A549 treated with dexamethasone at 1 μM for 4 hours (cell line): ENCODE results near the gene HERC5. TPM values are rescaled to one million over a fixed set of nuclear protein-coding genes. Genes with fewer than 3 reads are reported as not detected.

Experiments used
- total RNA-seq: library from RNA; stranded (reverse); fragments of 200-300 nt; extraction: Qiagen RNA extraction; gene quantifications from 5 replicates; pipeline ENCODE4 v1.2.3, GENCODE V29; 2022

HERC5 gene
- total RNA-seq: 3.6 to 5.0 TPM (median 4.5 TPM) in 5 replicates

GRCh38 chr4:88456670-88457306 lies at the start of gene HERC5:
Gene HERC5 (plus strand): TSS chr4:88457119. CDS start chr4:88457270, 151 bp downstream.

GRCh38 chr4:88523325-88524129 lies 66.6 kb downstream of the HERC5 start, which contains the start of gene PYURF:
Gene PYURF (minus strand): TSS chr4:88523776. CDS start chr4:88523700, 76 bp downstream.

Other genes starting within 250 kb of the HERC5 start
- 0.39 to 1.0 TPM (median 0.75 TPM) in 5 replicates for gene PPM1K, start 172.6 kb upstream of the HERC5 start, total RNA-seq
- gene HERC6, start 78.3 kb upstream of the HERC5 start, total RNA-seq: 2.9 to 3.9 TPM (median 3.2 TPM) in 5 replicates
- 68.7 to 72.7 TPM (median 70.7 TPM) in 5 replicates for gene PYURF, start 66.7 kb downstream of the HERC5 start, total RNA-seq
- 6.0 to 10.4 TPM (median 9.0 TPM) in 5 replicates for gene HERC3, start 135.4 kb downstream of the HERC5 start, total RNA-seq
- 2.1 to 2.8 TPM (median 2.3 TPM) in 5 replicates for gene NAP1L5, start 240.7 kb downstream of the HERC5 start, total RNA-seq